ENCODE results near the gene CMSS1. TPM values are rescaled to one million over a fixed set of nuclear protein-coding genes. Genes with fewer than 3 reads are reported as not detected.

CMSS1 gene
- total RNA-seq, 1 donor from 2014 or later = 36.9 TPM

DNA sequence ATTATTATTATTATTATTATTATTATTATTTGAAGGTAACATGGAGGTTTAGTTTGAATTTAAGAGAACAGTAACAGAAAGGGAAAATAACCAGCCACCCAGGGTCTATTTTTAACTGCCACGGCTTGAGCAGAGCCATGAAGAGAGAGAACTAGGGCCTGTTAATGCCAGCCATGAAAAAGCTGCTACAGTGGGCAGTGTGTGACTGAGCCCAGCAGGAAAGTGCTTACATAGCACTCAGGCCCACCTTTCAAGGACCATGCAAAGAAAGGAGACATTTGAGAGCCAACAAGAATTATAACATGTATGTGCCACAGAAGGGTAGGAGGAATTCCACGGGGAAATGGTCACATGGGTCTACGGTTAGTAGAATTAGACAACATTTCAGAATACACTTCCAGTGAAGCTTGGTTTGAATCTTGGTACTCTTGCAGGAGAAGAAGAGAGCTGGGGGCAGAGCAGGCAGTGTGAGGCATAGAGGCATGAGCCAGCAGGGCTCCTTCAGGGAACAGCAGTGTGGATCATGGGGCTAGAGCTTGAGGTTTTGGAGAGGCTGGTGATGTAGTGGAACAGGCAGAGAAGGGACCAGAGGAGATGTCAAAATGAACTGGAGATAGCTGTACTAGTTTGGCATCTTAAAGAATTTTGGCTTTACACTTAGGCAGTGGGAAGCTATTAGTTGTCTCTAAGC lies 140.7 kb downstream of the CMSS1 start:
- ATAC-seq (ENCODE audit: poor library complexity) (peak; percentile 61), DNase-seq (no peak)
- intact Hi-C loops (cut with DNase I) = no loop called here

- no peak for DNase-seq
- intact Hi-C loops (cut with DNase I) = no loop called here
- no peak for ATAC-seq (ENCODE audit: poor library complexity)
Measured at GRCh38 chr3:99960123-99960878, 142.6 kb downstream of the CMSS1 start.

DNA sequence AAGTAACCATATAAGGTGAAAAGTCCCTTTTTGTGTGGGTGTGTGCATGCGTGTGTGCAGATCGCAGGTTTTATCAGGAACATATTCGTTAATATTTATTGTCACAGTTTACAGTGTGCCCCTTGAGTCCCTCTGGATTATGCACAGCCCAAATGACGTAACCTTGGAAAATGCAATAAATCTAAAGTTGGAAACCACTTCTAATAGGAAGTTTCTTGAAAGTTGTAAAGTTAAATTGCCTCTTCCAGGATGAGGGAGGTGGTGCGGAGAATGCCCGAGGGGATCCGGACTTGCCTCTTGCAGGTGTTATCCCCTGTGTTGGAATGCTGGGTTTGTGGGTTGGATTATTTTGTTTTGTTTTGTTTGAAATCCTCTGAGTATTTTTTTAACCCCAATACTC lies 143.3 kb downstream of the CMSS1 start:
- ATAC-seq (ENCODE audit: poor library complexity) = no peak
- intact Hi-C loops (cut with DNase I) = no loop called here

GRCh38 chr3:99961756-99962515 lies 144.3 kb downstream of the CMSS1 start:
- intact Hi-C loops (cut with DNase I) = no loop called here
- DNase-seq = no peak
- peak; percentile 28 for ATAC-seq (ENCODE audit: poor library complexity)

More for the DNA sequence above, 143.3 kb downstream of the CMSS1 start:
- DNase-seq = no peak

GRCh38 chr3:99962703-99963102 lies 145.0 kb downstream of the CMSS1 start:
- DNase-seq = no peak
- intact Hi-C loops (cut with DNase I) = no loop called here
- ATAC-seq (ENCODE audit: poor library complexity) = no peak

- peak; percentile 60 for ATAC-seq (ENCODE audit: poor library complexity)
- no peak for DNase-seq
- intact Hi-C loops (cut with DNase I) = no loop called here
Measured at GRCh38 chr3:99965077-99965476, 147.4 kb downstream of the CMSS1 start.

GRCh38 chr3:99965681-99966408 lies 148.2 kb downstream of the CMSS1 start:
- peak; percentile 6 for ATAC-seq (ENCODE audit: poor library complexity)
- no peak for DNase-seq
- intact Hi-C loops (cut with DNase I) = no loop called here

GRCh38 chr3:99966662-99967416 lies 149.2 kb downstream of the CMSS1 start:
- ATAC-seq (ENCODE audit: poor library complexity) (peak; percentile 30), DNase-seq (no peak)
- intact Hi-C loops (cut with DNase I) = no loop called here

GRCh38 chr3:99967796-99968195 lies 150.1 kb downstream of the CMSS1 start:
- no peak for DNase-seq
- intact Hi-C loops (cut with DNase I) = no loop called here
- no peak for ATAC-seq (ENCODE audit: poor library complexity)

GRCh38 chr3:99969136-99969535 lies 151.5 kb downstream of the CMSS1 start:
- DNase-seq (no peak), ATAC-seq (ENCODE audit: poor library complexity) (no peak)
- intact Hi-C loops (cut with DNase I) = no loop called here

GRCh38 chr3:99970198-99970597 lies 152.5 kb downstream of the CMSS1 start:
- DNase-seq (no peak), ATAC-seq (ENCODE audit: poor library complexity) (no peak)
- intact Hi-C loops (cut with DNase I) = no loop called here

DNA sequence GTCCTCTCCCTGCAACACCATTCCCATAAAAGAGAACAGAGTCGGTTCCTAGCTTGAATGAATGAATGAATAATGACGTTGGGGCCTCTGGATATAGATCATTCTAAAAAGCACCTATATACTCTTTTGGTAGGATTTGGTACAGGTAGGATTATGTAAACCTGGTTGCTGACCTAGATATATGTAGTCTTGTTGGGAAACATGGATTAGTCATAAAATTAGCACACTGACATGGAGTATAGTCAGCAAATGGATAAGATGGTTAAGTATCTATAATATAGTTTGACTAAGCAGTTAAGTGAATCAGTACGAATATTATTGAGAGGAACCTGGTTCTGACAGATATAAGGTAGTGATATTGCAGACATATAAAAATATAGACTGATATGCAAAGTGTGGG lies 154.1 kb downstream of the CMSS1 start:
- DNase-seq (no peak), ATAC-seq (ENCODE audit: poor library complexity) (no peak)
- intact Hi-C loops (cut with DNase I) = no loop called here

- intact Hi-C loops (cut with DNase I) = no loop called here
- DNase-seq = no peak
- ATAC-seq (ENCODE audit: poor library complexity) = no peak
Measured at GRCh38 chr3:99972380-99973104, 154.9 kb downstream of the CMSS1 start.

DNA sequence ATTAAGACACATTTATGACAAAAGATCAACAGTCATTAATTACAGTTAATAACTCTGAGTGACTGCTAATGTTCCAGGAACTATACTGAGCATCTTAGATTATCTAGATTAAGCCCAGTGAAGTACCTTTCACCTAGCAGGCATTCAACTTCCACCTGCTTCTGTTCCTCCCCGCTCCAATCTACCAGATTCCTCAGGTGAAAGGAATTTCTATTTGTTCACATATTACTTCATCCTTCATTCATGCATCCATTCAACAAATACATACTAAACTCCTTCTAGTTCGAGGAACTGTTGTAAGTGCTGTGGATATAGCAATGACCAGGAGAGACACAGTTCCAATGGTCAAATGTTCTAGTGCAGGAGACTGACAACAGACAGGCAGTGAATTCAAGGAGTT lies 157.3 kb downstream of the CMSS1 start:
- intact Hi-C loops (cut with DNase I) = no loop called here
- no peak for ATAC-seq (ENCODE audit: poor library complexity)
- no peak for DNase-seq

DNA sequence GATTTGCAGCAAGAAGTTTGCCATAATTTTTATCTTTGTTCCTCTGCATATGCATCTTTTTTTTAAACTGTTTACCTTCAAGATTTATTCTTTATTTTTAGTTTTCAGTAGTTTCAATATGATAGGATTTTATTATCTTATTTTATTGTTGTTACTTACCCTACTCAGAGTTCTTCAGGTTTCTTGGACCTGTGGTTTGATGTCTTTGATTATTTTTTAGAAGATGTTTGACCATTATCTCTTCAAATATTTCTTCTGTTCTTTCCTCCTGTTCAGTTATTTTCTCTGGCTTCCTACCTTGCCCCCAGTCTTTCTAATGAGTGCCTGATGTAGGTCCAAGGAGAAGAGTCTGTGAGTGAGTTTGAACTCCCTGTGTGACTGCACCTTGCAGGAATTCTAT lies 158.9 kb downstream of the CMSS1 start:
- DNase-seq = no peak
- intact Hi-C loops (cut with DNase I) = no loop called here
- ATAC-seq (ENCODE audit: poor library complexity) = no peak

DNA sequence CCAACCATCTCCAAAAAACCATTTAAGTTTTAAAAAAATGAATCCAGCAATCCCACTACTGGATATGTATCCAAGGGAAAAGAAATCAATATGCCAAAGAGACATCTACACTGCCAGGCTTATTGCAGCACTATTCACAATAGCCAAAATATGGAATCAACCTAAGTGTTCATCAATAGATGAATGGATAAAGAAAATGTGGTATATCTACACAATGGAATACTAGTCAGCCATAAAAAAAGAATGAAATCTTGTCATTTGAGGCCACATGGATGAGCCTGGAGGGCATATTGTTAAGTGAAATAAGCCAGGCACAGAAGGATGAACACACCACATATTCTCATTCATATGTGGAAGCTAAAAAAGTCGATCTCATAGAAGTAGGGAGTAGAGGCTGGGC lies 160.6 kb downstream of the CMSS1 start:
- ATAC-seq (ENCODE audit: poor library complexity) = no peak
- no peak for DNase-seq
- intact Hi-C loops (cut with DNase I) = no loop called here

GRCh38 chr3:99980606-99981005 lies 162.9 kb downstream of the CMSS1 start:
- DNase-seq (no peak), ATAC-seq (ENCODE audit: poor library complexity) (peak; percentile 86)
- intact Hi-C loops (cut with DNase I) = no loop called here

- intact Hi-C loops (cut with DNase I) = no loop called here
- DNase-seq = no peak
- peak; percentile 49 for ATAC-seq (ENCODE audit: poor library complexity)
Measured at GRCh38 chr3:99981138-99981537, 163.5 kb downstream of the CMSS1 start.

All from Right ventricle myocardium superior (tissue), 1 donor.